Retinal pigment epithelial cell (primary cell): ENCODE measurements around the gene DDX11.
"Not testable (repeated sequence)": the region's sequence is repeated elsewhere in the genome, so short reads cannot be mapped to it uniquely, and the experiment has no call there.

Experiments used
- DNase-seq: peaks from one replicate; pipeline ENCODE4 v3.0.0-alpha.2; 2010; ENCODE audit warnings: low read depth
- H3K4me3 ChIP-seq: 2 replicates; pipeline ENCODE4 v1.5.1; 2011; ENCODE audit warnings: mild to moderate bottlenecking, low read length, control low read depth, moderate library complexity
- CTCF ChIP-seq: conservative IDR thresholded peaks from 2 replicates; pipeline ENCODE4 v1.5.1; 2011; ENCODE audit warnings: low read depth, low read length, control low read depth, inconsistent platforms

DDX11 gene

DNA sequence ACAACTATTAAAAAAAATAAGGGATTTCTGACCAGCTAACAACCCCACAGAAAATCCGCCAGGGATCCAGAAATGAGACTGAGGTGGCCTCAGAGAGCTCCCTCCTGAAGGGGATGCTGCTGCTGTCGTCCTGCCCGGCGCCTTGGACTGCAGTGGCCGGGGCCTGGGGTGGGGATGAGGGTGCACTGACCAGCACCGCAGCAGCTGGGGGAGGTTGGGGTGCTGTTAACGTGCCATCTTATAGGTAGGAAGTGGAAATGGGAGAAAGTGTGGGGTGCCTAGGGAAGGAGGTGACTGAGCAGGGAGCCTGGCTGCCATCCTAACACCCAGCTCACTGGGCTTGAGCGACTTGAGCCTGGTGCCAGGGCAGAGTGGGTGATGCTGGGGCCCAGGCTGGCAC lies 32.0 kb downstream of the DDX11 start:
- H3K4me3 ChIP-seq: no peak overlapping the region
- no peak for TF ChIP-seq CTCF
- DNase-seq: no peak

DNA sequence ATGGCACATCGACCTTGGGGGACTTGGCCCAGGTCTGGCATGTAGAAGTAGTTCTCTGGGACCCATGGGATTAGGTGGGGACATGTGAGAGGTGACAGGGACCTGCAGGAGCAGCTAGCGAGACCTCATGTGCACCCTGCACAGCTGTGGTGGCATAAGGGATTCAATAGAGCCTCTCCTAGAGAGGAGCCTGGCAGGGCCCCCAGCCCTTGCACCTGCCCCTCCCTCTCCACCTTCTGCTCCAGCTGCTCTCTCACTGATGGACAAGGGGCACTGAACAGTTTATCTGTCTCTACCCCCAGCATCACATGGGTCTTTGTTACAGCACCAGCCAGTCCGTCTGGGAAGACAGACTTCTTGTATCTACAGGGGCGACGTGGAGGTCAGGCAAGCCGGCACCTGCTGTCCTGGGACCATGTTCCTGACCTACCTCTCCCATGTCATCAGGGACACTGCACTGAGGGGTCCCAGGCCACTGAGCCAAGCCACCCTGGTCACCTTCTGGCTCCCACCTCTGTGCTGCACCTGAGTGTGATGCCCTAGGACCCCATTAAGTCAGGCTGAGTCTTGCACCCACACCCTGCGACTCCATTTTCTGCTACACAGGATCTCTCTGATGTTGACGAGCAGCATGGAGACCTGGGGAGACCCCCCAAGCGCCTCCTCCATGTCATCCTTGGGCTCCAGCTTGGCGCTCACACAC lies 32.6 kb downstream of the DDX11 start:
- TF ChIP-seq CTCF: no peak
- no peak for DNase-seq
- no peak overlapping the region for H3K4me3 ChIP-seq

DNA sequence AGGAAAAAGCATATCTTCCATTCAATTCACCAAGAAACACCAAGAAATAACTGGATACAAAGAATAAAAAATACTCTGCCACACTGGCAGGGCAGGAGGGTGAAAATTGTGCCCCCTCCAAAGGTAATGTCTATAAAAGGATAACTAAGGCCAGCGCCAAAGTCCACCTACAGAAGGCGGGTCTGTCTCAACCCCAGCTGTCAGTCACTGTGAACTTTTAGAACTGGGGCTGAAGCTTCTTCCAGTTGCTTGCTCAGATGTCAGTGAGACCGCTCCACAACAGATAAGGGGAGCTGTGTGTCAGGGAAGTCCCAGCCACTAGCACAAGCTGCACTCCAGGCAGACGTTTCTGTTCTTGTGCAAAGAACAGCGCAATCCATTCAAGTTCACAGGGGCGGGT lies 36.1 kb downstream of the DDX11 start:
- DNase-seq, H3K4me3 ChIP-seq: not testable (repeated sequence)

DNA sequence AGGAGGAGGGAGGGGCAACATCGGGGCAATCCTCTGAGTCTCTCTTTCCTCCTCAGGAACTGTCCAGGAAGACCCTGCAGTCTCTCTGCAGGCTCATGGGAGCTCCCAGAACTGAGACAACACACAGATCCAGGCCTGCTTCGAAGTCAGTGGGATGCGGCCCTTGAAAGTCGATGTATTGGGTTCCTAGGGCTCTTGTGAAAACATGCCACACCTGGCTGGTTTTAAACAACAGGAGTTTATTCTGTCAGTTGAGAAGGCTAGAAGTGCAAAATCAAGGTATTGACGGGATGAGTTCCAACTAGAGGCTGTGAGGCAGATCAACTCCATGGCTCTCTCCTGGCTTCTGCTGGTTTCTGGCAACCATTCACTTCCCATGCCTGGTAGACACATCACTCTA lies 36.6 kb downstream of the DDX11 start:
- not testable (repeated sequence) for H3K4me3 ChIP-seq, DNase-seq

DNA sequence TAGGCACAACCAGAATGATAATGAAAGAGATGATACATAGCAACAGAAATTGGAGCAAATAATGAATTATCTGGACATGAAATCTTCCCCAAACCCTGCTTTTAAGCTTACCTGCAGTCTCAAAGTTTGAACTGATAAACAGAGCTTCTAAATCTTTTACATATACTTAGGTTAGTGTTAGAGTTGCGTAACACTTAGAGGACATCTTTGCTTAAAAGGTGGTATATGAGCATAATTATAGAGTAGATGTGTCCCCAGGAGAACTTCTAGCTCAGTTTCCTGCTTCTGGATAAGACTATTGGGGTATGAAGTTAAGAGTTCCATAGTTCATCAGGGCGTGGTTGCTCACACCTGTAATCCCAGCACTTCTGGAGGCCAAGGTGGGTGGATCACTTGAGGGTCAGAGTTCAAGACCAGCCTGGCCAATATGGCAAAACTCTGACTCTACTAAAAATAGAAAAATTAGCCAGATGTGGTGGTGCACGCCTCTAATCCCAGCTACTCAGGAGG lies 41.5 kb downstream of the DDX11 start:
- DNase-seq, H3K4me3 ChIP-seq: not testable (repeated sequence)

GRCh38 chr12:31116846-31117202 lies 43.2 kb downstream of the DDX11 start:
- not testable (repeated sequence) for DNase-seq
- H3K4me3 ChIP-seq: peak overlapping the region; percentile 53

DNA sequence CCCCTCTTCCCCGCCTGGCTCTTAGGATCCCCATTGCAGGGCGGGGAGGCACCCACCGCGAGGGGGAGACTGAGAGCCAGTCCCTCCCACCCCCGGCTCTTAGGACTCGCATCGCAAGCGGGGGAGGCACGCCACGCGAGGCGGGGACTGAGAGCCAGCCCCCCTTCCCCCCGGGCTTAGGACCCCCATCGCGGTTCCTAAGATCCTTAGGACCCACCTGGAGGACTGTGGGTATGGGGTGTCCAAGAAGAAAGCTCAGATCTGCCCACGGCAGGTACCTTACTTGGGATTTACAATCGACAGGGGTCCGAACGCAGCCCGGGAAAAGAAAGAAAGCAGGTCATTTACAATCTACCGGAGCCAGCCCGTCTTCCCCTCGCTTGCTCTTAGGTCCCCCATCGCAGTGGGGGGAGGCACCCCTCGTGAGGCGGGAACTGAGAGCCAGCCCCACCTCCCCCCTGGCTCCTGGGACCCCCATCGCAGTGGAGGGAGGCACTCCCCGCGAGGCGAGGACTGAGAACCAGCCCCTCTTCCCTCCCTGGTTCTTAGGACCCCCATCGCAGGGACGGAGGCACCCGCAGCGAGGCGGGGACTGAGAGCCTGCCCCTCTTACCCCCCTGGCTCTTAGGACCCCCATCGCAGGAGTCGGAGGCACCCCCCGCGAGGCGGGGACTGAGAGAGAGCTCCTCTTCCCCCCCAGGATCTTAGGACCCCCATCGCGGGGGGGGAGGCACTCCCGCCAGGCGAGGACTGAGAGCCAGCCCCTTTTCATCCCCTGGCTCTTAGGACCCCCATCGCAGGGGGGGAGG lies 43.7 kb downstream of the DDX11 start:
- TF ChIP-seq CTCF: peak; percentile 81
- peak overlapping the region; percentile 53 for H3K4me3 ChIP-seq
- no peak for DNase-seq

DNA sequence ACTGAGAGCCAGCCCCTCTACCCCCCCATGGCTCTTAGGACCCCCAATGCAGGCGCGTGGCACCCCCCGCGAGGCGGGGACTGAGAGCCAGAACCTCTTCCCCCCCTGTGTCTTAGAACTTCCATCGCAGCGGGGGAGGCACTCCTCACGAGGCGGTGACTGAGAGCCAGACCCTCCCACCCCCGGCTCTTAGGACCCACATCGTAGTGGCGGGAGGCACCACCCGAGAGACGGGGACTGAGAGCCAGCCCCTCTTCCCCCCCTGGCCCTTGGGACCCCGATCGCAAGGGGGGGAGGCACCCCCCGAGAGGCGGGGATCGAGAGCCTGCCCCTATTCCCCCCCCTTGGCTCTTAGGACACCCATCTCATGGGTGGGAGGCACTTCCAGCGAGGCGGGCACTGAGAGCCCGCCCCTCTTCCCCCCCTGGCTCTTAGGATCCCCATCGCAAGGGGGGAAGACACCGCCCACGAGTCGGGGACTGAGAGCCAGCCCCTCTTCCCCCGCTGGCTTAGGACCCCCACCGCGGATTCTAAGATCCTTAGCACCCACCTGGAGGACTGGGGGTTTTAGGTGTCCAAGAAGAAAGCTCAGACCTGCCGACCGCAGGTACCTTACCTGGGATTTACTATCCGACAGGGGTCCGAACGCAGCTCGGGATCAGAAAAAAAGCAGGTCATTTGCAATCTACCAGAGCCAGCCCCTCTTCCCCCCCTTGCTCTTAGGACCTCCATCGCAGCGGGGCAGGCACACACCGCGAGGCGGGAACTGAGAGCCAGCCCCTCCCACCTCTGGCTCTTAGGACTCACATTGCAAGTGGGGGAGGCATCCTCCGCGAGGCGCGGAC lies 44.9 kb downstream of the DDX11 start:
- no peak for TF ChIP-seq CTCF
- no peak for DNase-seq
- H3K4me3 ChIP-seq: peak overlapping the region; percentile 35

- no peak for TF ChIP-seq CTCF
- H3K4me3 ChIP-seq: no peak overlapping the region
- DNase-seq: no peak
These were observed 45.6 kb downstream of the DDX11 start for GRCh38 chr12:31119192-31119802.
